ENCODE measurements around the gene ASXL1. TPM values are rescaled to one million over a fixed set of nuclear protein-coding genes. Genes with fewer than 3 reads are reported as not detected.

Gene ASXL1
- total and polyA plus RNA-seq, 9 of the 15 experiments (the other 6 are each of a cell fraction or from before 2014, with no cell fraction given) = 6.5 to 65.3 (median 32.3) TPM

DNA sequence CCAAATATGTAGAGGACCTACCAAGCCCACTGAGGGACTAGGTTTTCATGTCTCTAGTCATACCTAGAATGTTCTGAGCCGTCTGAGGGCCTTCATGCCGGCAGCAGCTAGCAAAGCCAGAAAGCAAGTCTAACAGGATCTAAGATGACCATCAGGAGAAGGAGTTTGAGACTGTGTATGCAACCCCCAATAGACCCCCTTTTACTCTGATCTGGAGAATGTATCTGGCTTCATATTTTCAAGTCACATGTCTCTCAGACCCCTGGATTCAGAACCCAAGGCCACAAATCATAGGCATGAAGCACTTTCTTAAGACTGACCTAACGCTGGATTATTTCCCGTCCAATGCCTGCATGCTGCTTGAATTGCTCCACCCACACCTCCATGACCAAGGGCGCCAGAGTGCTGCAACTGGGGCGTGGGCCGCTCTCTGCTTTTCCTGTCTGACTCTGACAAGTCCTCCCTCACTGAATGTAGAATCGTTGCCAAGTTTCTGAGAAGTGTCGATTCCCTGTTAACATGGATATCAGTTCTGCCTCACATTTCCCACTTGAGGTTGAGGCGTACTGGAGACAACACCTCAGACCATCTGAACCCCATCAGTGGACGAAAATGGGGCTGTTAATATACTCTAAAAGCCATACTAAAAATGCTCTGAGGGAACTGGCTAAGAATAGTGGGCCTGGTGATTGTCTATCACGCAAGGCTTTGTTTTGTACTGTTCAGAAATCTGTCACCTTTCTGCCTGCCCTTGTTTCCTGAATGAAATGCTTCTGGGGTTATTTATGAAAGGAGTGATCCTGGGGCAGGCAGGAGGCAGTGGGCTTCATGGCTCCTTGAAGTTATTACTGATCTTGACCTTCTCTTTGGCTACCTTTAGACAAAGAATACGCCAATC, 23.9 kb upstream of the ASXL1 start (continued):
- TF ChIP-seq MYC (IDR thresholded peaks at IDR 0.05; ENCODE audit: low read depth, low read length) (peak; percentile 60; the same call in 1 of the 2 replicates), MYC (CRISPR knock-in tag; IDR thresholded peaks at IDR 0.05; ENCODE audit: borderline replicate concordance, low read depth) (no peak), FOXM1 (IDR thresholded peaks at IDR 0.05; ENCODE audit: low read depth) (0 out of 2 replicates have a peak, but pooled peaks have one; percentile 25), FOXM1 (CRISPR knock-in tag; IDR thresholded peaks at IDR 0.05; ENCODE audit: low read depth) (no peak), ZBTB1 (CRISPR knock-in tag; IDR thresholded peaks at IDR 0.05; ENCODE audit: borderline replicate concordance, low read depth) (no peak), NFATC3 (IDR thresholded peaks at IDR 0.05) (no peak), SAFB2 (IDR thresholded peaks at IDR 0.05; ENCODE audit: borderline replicate concordance, low read depth, low read length, severe bottlenecking) (no peak), ZNF24 (IDR thresholded peaks at IDR 0.05) (no peak), MAFG (tag; conservative IDR thresholded peaks at IDR 0.05) (no peak), HDGF (IDR thresholded peaks at IDR 0.05) (no peak), NBN (IDR thresholded peaks at IDR 0.05; ENCODE audit: low read depth) (no peak; the same call in 1 of the 2 replicates), CEBPG (CRISPR knock-in tag; IDR thresholded peaks at IDR 0.05) (peak; percentile 41; the same call in 1 of the 2 replicates), CEBPG (tag; conservative IDR thresholded peaks at IDR 0.05 in 1 of 2, IDR thresholded peaks at IDR 0.05 in 1 of 2) (peak in 1 of 2 experiments; percentile 40; a peak in 1 of 4 replicates), DIDO1 (tag; IDR thresholded peaks at IDR 0.05; ENCODE audit: low read depth) (no peak)
- TF ChIP-seq, protein P1, sequence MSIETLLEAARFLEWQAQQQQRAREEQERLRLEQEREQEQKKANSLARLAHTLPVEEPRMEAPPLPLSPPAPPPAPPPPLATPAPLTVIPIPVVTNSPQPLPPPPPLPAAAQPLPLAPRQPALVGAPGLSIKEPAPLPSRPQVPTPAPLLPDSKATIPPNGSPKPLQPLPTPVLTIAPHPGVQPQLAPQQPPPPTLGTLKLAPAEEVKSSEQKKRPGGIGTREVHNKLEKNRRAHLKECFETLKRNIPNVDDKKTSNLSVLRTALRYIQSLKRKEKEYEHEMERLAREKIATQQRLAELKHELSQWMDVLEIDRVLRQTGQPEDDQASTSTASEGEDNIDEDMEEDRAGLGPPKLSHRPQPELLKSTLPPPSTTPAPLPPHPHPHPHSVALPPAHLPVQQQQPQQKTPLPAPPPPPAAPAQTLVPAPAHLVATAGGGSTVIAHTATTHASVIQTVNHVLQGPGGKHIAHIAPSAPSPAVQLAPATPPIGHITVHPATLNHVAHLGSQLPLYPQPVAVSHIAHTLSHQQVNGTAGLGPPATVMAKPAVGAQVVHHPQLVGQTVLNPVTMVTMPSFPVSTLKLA (conservative IDR thresholded peaks at IDR 0.05) = peak; percentile 16 to 54; a peak in 1 of 4 replicates
- TF ChIP-seq, protein P2, sequence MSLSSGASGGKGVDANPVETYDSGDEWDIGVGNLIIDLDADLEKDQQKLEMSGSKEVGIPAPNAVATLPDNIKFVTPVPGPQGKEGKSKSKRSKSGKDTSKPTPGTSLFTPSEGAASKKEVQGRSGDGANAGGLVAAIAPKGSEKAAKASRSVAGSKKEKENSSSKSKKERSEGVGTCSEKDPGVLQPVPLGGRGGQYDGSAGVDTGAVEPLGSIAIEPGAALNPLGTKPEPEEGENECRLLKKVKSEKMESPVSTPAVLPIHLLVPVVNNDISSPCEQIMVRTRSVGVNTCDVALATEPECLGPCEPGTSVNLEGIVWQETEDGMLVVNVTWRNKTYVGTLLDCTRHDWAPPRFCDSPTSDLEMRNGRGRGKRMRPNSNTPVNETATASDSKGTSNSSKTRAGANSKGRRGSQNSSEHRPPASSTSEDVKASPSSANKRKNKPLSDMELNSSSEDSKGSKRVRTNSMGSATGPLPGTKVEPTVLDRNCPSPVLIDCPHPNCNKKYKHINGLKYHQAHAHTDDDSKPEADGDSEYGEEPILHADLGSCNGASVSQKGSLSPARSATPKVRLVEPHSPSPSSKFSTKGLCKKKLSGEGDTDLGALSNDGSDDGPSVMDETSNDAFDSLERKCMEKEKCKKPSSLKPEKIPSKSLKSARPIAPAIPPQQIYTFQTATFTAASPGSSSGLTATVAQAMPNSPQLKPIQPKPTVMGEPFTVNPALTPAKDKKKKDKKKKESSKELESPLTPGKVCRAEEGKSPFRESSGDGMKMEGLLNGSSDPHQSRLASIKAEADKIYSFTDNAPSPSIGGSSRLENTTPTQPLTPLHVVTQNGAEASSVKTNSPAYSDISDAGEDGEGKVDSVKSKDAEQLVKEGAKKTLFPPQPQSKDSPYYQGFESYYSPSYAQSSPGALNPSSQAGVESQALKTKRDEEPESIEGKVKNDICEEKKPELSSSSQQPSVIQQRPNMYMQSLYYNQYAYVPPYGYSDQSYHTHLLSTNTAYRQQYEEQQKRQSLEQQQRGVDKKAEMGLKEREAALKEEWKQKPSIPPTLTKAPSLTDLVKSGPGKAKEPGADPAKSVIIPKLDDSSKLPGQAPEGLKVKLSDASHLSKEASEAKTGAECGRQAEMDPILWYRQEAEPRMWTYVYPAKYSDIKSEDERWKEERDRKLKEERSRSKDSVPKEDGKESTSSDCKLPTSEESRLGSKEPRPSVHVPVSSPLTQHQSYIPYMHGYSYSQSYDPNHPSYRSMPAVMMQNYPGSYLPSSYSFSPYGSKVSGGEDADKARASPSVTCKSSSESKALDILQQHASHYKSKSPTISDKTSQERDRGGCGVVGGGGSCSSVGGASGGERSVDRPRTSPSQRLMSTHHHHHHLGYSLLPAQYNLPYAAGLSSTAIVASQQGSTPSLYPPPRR (CRISPR knock-in tag; IDR thresholded peaks at IDR 0.05; ENCODE audit: borderline replicate concordance) = no peak
- TF ChIP-seq, protein P3, sequence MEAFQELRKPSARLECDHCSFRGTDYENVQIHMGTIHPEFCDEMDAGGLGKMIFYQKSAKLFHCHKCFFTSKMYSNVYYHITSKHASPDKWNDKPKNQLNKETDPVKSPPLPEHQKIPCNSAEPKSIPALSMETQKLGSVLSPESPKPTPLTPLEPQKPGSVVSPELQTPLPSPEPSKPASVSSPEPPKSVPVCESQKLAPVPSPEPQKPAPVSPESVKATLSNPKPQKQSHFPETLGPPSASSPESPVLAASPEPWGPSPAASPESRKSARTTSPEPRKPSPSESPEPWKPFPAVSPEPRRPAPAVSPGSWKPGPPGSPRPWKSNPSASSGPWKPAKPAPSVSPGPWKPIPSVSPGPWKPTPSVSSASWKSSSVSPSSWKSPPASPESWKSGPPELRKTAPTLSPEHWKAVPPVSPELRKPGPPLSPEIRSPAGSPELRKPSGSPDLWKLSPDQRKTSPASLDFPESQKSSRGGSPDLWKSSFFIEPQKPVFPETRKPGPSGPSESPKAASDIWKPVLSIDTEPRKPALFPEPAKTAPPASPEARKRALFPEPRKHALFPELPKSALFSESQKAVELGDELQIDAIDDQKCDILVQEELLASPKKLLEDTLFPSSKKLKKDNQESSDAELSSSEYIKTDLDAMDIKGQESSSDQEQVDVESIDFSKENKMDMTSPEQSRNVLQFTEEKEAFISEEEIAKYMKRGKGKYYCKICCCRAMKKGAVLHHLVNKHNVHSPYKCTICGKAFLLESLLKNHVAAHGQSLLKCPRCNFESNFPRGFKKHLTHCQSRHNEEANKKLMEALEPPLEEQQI (IDR thresholded peaks at IDR 0.05) = no peak
